Glomerular visceral epithelial cell (primary cell): ENCODE results near the gene YAF2.

Source experiments
- DNase-seq: peaks from one replicate; pipeline ENCODE4 v3.0.0-alpha.2; 2016; ENCODE audit errors: extremely low spot score

YAF2 gene, protein sequence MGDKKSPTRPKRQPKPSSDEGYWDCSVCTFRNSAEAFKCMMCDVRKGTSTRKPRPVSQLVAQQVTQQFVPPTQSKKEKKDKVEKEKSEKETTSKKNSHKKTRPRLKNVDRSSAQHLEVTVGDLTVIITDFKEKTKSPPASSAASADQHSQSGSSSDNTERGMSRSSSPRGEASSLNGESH

DNA sequence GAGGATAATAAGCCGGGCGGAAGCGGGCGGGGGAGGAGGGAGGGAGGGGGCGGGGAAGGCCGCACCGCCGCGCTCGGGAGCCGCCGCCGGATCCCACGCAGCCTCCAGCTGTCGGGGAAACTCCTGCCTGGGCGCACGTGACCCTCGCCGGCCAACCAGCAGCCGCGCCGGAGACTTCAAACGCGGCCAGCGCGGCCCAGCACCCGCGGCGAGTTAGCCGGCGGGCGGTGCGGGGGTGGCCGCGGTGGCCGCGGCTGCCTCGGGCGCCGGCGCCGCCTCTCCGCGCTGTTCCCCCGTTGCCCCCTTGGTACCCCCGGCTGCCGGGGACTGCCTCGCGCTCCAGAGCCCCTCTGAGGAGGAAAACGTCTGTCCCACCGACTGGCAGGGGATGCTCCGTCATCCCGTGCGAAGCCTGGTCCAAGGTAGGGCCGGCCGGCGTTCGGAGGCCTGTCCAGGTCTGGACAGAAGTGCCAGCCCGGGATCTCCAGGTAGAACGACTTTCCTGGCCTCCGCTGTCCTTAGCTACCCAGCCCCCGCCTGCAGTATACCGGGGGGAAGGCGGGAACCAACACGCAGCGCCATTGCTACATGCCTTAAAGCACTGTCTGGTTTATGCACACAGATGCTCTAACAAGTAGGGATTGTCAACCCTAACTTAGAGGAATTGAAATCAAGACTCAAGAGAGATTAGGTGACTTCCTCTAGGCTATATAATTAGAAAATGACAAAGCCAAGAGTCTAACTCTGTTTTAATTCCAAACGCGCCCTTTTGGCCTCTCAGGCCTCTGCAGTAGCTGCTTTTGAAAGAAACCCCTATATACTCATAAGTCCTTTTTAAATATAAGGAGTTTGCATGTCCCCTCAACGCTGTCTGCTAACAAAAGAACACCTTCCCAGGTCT, at the start of gene YAF2:
Gene YAF2, minus strand, starts transcription at position 9 of the 901 bp plus-strand sequence. CDS start 68 bp downstream, outside the sequence.
- peak; percentile 84 for DNase-seq

DNA sequence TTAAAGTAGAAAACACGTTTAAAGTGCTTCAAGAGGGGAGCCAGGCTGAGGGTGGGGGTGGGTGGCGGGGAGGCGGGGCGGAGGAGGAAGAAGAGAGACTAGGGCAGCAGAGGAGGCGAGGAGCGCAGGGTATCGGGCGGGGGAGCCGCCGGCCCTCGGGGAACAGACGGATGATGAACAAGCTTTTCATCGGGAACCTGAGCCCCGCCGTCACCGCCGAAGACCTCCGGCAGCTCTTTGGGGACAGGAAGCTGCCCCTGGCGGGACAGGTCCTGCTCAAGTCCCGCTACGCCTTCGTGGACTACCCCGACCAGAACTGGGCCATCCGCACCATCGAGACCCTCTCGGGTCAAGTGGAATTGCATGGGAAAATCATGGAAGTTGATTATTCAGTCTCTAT, 48.7 kb upstream of the YAF2 start:
- no peak for DNase-seq

DNA sequence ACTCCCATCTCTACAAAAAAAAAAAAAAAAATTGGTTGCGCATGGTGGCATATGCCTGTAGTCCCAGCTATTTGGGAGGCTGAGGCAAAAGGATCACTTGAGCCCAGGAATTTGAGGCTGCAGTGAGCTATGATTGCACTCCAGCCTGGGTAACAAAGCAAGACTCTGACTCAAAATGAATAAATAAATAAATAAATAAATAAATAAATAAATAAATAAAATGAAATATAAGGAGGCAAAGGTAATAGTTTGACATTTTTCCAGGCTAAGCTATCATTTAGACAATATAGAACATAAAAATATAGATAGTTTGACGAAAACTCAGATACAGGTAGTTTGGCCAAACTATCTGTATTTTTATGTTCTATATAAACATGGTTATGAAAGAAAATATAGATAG, 47.4 kb upstream of the YAF2 start:
- DNase-seq = no peak

DNA sequence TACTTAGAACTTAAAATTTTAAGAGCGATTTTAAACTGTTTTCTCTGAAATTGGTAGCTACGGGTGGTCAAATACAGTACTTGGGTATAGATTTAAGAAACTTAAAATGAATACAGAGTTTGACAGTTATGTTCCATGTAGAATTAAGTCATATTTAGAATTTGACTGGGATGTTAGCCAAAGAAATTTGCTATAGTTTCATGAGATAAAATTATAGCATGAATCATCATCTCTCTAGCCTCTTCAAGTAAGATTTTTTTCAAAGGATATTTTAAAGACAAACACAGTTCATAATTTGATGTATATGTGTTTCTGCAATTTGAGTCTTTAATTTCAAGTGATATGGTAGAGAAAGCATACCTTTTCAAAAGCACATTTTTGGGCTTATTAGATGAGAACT, 46.8 kb upstream of the YAF2 start:
- DNase-seq = no peak

DNA sequence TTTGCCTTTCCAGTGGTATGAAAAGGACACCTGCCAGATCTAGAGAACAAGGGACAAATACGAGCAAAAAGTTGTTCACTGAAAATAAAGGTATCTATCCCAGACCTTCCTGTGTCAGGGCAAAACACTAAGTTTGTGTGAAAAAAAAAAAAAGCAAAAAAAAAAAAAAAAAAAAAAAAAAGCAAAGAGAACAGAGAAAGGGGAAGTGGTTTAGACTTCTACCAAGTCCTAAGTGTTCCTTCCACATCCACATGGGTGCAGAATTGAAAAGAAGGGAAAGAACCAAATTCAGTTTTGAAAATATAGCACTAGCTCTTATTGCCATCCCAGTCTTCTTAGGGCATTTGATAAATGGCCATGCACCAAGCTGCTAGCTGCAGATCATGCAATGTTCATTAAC, 46.1 kb upstream of the YAF2 start:
- no peak for DNase-seq

DNA sequence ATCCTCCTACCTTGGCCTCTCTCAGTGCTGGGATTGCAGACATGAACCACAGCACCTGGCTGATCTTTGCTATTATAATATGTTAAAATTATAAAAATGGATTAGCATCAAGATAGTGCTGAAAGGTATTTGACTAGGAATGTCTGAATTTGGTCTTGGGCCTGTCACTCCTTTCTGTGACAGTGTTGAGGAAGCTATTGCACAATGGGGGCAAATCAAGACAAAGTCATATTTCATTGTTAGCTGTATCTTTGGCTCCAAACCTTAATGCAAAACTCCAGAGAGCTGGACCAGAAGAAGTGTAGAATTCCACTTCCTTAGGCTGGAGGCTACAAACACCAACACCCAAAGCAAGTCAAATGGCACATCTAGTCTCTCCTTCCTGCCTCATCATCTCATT, 45.7 kb upstream of the YAF2 start:
- no peak for DNase-seq

DNA sequence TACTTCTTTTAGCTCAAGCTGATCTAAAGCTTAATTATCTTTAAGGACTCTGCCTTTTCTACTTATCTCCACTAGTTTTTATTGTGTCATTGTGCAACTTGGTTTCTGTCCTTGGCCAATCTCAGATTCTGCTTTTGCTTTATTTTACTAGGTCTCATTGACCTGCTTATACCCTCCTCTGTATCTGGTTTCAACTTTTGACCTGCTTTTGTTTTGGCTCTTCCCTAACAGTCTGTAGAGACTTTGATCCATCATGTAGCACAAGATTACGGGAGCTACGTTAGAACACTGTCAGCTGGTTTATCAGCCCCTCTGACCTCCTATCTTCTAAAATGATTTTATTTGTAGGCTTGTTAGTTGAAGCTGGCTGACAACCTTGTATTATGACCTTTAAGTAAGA, 44.2 kb upstream of the YAF2 start:
- DNase-seq = no peak

DNA sequence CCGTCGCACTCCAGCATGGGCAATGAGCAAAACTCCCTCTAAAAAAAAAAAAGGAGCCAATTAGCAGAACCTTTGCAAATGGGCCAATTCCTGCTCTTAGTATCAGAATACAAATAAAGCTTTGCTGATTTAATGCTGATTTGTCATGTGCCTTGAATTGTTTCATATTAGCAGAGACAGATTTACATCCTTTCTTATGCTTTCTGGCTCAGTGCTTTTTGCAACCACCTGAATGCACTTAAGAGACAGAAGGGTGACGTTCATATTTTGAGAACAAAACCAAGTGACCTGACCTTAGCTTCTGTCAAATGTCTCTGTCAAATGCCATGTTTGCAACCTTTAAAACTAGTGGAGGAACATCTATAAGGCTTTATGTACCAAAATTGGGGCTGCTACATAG, 43.8 kb upstream of the YAF2 start:
- DNase-seq = no peak

DNA sequence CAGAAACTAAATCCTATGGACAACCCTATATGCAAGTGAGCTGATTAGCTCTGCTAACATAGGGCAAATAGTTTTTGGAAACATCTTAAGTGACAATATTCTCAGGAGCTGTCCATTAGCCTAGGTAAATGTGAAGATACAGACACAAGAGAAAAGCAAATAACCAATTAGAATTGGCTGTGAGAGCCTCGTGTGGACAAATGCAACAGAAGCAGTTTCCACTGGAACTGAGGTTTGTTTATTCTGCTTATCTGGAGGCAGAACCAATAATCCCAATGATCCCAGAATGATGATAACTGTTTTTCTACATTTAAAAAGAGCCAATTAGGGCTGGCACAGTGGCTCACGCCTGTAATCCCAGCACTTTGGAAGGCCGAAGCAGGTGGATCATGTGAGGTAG, 43.2 kb upstream of the YAF2 start:
- DNase-seq = no peak

DNA sequence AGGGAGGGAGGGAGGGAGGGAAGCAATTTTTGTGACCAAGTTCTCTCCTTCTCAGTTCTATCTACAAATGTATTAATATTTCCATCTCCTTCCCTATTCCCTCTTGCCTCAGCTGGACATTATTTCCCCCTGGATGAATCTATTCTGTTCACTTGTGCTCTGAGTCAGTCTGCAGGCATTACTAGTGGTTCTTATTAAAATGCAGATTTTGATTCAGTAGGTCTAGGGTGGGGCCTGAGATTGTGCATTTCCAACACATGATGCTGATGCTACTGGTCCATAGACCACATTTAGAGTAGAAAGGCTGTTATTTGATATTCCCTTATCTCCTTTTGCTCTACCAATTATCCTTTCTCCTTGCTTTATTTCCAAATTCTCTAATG, 40.1 kb upstream of the YAF2 start:
- DNase-seq = no peak

DNA sequence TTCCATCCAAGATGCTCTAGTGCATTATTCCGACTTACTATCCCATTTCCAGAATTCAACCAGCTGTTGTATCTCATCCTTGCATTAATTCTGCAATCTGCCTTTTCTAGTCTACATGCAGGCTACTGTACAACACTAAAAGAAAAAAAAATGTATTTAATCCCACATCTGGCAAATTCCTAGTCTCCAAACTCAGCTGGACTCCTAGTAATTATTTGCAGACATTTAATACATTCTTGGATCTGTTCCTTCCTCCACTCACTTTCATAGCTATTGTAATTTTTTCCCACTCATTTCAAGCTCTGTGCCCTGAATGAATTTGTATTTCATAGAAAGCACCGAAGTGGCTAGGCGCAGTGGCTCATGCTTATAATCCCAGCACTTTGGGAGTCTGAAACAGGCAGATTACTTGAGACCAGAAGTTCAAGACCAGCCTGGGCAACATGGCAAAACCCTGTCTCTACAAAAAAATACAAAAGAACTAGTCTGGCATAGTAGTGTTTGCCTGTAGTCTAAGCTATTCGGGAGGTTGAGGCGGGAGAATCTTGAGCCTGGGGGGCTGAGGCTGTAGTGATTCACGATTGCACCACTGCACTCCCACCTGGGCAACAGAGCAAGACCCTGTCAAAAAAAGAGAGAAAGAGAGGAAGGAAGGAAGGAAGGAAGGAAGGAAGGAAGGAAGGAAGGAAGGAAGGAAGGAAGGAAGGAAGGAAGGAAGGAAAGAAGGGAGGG, 39.5 kb upstream of the YAF2 start:
- DNase-seq = no peak

DNA sequence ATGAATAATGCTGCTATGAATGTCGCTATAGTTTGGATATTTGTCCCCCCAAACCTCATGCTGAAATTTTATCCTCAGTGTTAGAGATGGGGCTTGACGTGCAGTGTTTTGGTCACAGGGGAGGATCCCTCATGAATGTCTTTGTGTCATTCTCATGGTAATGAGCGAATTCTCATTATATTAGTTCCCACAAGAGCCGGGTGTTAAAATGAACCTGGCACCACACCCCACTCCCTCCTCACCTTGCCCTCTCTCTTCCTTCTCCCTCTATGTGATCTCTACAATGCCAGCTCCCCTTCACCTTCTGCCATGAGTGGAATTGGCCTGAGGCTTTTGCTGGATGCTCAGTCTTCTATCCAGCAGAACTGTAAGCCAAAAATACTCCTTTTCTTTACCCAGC, 37.5 kb upstream of the YAF2 start:
- no peak for DNase-seq

DNA sequence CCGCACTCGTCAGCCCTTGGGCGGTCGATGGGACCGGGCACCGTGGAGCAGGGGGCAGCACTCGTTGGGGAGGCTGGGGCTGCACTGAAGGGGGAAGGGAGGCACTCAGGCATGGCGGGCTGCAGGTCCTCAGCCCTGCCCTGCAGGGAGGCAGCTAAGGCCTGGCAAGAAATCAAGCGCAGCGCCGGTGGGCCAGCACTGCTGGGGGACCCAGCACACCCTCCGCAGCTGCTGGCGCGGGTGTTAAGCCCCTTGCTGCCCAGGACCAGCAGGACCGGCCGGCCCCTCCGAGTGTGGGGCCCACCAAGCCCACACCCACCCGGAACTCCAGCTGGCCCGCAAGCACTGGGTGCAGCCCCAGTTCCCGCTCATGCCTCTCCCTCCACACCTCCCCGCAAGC, 35.7 kb upstream of the YAF2 start:
- no peak for DNase-seq

DNA sequence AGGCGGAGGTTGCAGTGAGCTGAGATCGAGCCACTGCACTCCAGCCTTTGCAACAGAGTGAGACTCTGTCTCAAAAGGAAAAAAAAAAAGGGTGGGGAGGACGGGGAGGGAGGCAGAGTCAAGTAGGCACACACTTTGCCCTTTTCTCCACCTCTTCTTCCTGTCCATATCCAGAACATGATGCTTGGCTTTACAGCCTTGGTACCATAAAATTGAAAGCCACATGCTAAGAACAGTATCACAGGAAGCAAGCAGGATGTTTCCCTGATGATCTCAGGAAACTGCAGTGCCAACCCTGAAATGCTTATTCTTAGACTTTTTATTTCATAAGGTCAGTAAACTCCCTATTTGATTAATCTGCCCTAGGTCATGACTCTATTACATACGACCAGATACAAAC, 32.5 kb upstream of the YAF2 start:
- DNase-seq = no peak

DNA sequence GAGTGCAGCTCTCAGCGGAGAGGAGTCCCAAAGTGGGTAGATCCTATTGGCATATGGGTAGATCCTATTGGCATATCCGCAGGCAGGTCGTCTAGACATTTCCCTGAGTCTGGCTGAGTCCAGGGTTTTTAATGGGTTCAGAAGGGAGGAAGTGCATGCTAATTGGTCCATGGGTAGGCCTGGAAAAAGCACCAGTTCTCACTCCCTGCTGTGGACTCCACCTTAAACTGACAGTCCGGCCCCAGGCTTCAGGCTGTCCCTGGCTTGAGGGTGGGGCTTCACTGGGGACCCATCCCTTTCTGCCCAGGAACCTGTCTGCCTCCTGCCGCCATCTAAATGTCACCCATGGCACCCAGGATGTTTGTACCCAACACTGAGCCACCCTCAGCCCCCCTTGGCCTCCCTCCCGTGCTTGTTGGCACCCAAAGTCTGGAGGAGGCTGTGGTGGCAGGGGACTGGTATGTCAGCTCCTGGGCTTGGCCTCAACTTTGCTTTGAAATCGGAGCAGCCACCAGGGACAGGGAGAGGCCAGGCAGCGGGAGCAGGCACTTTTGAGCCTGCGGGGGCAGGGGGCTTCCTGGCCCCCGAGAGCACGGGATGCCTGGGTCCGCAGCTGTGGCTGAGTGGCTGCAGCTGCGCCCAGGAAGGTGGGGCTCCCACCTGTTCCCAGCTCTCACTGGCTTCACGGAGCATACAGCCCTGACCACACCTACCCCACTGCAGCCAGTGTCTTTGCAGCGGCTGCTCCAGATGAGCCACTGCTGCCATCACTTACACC, 29.6 kb upstream of the YAF2 start:
- no peak for DNase-seq

DNA sequence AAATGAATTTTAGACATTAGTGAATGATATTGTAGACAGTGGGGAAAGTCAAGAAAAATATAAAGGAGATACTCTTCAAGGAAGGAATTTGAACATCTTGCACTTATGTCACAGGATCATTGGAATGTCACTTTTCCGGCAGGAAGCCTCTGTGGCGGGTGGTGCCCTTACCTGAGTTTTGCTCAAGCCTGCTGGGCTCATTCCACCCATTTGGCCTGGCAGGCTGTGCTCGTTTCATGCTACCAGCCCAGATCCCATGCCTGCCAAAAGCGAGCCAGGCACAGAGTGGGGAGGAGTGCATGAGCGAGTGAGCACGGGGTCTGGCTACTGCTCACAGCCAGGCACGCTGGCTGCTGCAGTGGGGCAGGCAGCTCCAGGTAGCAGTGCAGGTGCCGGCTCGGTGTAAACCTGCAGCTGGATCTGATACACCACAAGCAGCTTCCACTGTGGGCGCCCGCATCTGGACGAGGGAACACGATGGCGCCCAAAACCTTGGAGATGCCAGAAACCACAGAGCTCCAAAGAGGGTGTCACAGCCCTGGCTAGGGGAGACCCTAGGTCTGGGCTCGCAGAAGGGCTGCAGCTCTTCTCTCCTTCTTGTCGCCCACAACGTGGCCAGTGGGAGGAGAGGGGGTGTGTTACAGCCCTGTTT, 28.7 kb upstream of the YAF2 start:
- DNase-seq = no peak

DNA sequence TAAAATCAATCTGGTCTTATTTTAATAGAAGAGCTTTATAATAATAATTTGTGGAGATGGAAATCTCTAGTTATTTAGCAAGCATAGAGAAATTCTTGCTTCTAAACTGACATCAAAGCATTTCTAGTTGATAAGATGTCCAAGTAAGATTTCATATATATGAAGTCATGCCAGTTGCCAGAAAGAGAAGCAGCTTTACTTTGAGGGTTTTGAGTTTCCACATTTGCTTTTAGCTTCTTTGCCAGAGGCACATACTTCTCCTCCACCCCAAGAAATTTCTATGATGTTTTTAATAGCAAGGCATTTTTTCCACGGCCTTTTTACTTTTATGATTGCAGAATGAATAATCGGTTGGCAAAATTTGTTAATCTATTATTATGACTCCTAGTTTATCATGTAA, 24.2 kb upstream of the YAF2 start:
- DNase-seq = no peak

DNA sequence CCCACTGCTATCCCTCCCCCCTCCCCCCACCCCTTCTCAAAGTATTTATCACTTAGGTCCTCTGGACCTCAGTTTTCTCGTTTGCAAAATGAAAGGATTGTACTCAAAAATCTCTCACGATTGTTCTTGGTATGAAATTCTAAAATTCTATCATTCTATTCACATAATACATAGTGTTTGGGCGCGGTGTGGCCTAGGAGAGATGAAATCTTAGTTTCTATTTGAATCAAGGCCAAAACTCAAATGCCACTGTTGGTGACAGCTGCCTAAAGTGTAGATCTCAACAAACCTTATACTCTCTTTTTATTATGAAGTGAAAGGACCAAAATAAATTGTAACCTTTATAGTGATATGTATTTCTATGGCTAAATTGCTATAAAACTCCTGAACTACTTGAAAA, 23.7 kb upstream of the YAF2 start:
- DNase-seq = no peak

DNA sequence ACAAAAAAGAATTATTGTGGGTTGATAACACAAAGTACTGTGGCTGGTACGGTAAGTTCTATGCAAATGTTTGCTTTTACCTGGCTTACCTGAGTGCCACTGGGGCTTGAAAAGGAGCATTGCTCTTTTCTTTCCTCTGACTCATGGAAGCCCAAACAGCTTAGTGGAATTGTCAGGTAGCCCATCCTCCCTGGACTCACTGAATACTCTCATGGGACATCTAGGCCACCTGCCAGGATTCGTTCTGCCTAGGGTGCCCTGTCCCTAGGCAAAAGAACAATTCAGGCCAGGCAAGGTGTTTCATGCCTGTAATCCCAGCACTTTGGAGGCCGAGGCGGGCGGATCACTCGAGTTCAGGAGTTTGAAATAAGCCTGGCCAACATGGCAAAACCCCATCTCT, 22.5 kb upstream of the YAF2 start:
- DNase-seq = no peak

DNA sequence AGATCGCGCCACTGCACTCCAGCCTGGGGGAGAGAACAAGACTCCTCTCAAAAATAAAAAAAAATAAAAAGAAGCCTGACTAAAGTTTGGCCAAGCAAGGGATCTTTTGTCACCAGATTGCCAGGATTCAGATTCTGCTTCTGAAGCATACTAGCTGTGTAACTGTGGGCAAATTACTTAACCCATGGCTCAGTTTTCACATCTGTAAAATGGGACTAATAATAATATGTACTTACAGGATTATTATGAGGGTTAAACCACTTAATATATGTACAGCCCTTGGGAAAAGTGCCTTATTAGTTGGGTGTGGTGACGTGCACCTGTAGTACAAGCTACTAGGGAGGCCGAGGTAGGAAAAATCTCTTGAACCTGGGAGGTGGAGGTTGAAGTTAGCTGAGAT, 21.7 kb upstream of the YAF2 start:
- no peak for DNase-seq

DNA sequence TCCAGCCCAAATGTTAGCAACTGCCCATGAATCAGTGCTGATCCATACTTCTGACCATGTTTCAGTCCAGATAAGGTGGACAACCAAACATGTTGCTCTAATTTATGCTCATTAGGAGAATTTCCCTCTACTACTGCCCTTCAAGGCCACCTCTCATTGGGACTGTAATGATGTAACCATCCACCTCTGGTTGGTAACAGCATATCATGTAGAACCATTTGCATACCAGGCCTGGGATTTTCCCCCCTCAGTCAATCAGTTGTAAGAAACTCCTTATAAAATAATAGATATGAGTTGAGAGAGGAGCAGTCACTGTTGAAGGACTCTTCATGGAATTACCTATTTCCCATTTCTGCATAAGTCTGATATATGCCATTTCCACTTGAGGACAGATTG, 17.8 kb upstream of the YAF2 start:
- DNase-seq = no peak
